ENCODE results near the gene TNNI2.

GRCh38 chr11:1870721-1871466 is 32.1 kb downstream of the TNNI2 start:
- TF ChIP-seq EP300 (IDR thresholded peaks at IDR 0.05) (no peak), CTCF (IDR thresholded peaks at IDR 0.05) (no peak), POLR2A (IDR thresholded peaks at IDR 0.05) (no peak), POLR2AphosphoS5 (IDR thresholded peaks at IDR 0.05) (no peak)

Measured in gastroesophageal sphincter (tissue), 3 donors.